Activated T-cell treated with anti-CD3 and anti-CD28 coated beads, Interleukin-2, amount 50 U/mL, for 24 hours (primary cell): Measurements from ENCODE around the gene TBKBP1.

Source experiments
- DNase-seq: peaks from one replicate; pipeline ENCODE4 v3.0.0-alpha.2; 2020
- H3K27ac Mint-ChIP-seq: 2 replicates; pipeline ENCODE4 v1.8.0; 2020; ENCODE audit warnings: mild to moderate bottlenecking, mixed read lengths
- H3K27me3 Mint-ChIP-seq: 2 replicates; pipeline ENCODE4 v1.8.0; 2020; ENCODE audit warnings: mixed read lengths
- H3K36me3 Mint-ChIP-seq: 2 replicates; pipeline ENCODE4 v1.8.0; 2020; ENCODE audit warnings: low read depth, mixed read lengths
- H3K4me1 Mint-ChIP-seq: 2 replicates; pipeline ENCODE4 v1.8.0; 2020; ENCODE audit warnings: low read depth, mixed read lengths
- H3K4me3 Mint-ChIP-seq: 2 replicates; pipeline ENCODE4 v1.8.0; 2020; ENCODE audit warnings: mild to moderate bottlenecking, moderate library complexity, mixed read lengths
- H3K9me3 Mint-ChIP-seq: 2 replicates; pipeline ENCODE4 v1.8.0; 2020; ENCODE audit warnings: mixed read lengths

Gene TBKBP1

GRCh38 chr17:47709594-47709993 is 15.6 kb downstream of the TBKBP1 start:
- Mint-ChIP-seq H3K36me3 (peaks cover 42% of the 10 kb centered on the region), H3K27ac (peak overlapping the region; percentile 18), H3K4me3 (no peak overlapping the region), H3K4me1 (peaks cover 81% of the 10 kb centered on the region), H3K27me3 (no peaks in the 10 kb centered on the region), H3K9me3 (no peaks in the 10 kb centered on the region)
- DNase-seq = no peak

GRCh38 chr17:47711366-47712099 is 17.6 kb downstream of the TBKBP1 start:
- Mint-ChIP-seq H3K4me1 (peaks cover 81% of the 10 kb centered on the region), H3K27ac (peak overlapping the region; percentile 79)

GRCh38 chr17:47712330-47713023 is 18.5 kb downstream of the TBKBP1 start:
- H3K27me3 Mint-ChIP-seq = no peaks in the 10 kb centered on the region
- H3K4me1 Mint-ChIP-seq = peaks cover 81% of the 10 kb centered on the region
- H3K36me3 Mint-ChIP-seq = peaks cover 30% of the 10 kb centered on the region
- no peak overlapping the region for H3K4me3 Mint-ChIP-seq
- no peaks in the 10 kb centered on the region for H3K9me3 Mint-ChIP-seq
- peak overlapping the region; percentile 79 for H3K27ac Mint-ChIP-seq
- no peak for DNase-seq

More at GRCh38 chr17:47711366-47712099, 17.6 kb downstream of the TBKBP1 start:
- Mint-ChIP-seq H3K9me3 (no peaks in the 10 kb centered on the region), H3K36me3 (peaks cover 36% of the 10 kb centered on the region), H3K4me3 (no peak overlapping the region), H3K27me3 (no peaks in the 10 kb centered on the region)
- no peak for DNase-seq

- Mint-ChIP-seq H3K36me3 (peaks cover 22% of the 10 kb centered on the region), H3K9me3 (no peaks in the 10 kb centered on the region), H3K27ac (peak overlapping the region; percentile 65), H3K4me3 (no peak overlapping the region), H3K27me3 (no peaks in the 10 kb centered on the region), H3K4me1 (peaks cover 90% of the 10 kb centered on the region)
- no peak for DNase-seq
Observed at GRCh38 chr17:47713980-47714700, 20.2 kb downstream of the TBKBP1 start.

GRCh38 chr17:47714773-47715396 is 20.9 kb downstream of the TBKBP1 start:
- Mint-ChIP-seq H3K27ac (peak overlapping the region; percentile 80), H3K4me3 (no peak overlapping the region), H3K9me3 (no peaks in the 10 kb centered on the region), H3K27me3 (no peaks in the 10 kb centered on the region), H3K4me1 (peaks cover 94% of the 10 kb centered on the region), H3K36me3 (peaks cover 16% of the 10 kb centered on the region)
- DNase-seq = no peak

GRCh38 chr17:47715669-47716325 is 21.8 kb downstream of the TBKBP1 start:
- peak overlapping the region; percentile 38 for H3K4me3 Mint-ChIP-seq
- DNase-seq = no peak
- H3K27ac Mint-ChIP-seq = peak overlapping the region; percentile 80
- no peaks in the 10 kb centered on the region for H3K27me3 Mint-ChIP-seq
- no peaks in the 10 kb centered on the region for H3K9me3 Mint-ChIP-seq
- H3K36me3 Mint-ChIP-seq = peaks cover 7% of the 10 kb centered on the region
- H3K4me1 Mint-ChIP-seq = peaks cover 98% of the 10 kb centered on the region

- Mint-ChIP-seq H3K4me1 (peaks cover 98% of the 10 kb centered on the region), H3K36me3 (peaks cover 3% of the 10 kb centered on the region), H3K4me3 (peak overlapping the region; percentile 79), H3K27ac (peak overlapping the region; percentile 99), H3K9me3 (no peaks in the 10 kb centered on the region), H3K27me3 (no peaks in the 10 kb centered on the region)
- DNase-seq = no peak
Observed at GRCh38 chr17:47716375-47716774, 22.4 kb downstream of the TBKBP1 start.

GRCh38 chr17:47717261-47717697 is 23.3 kb downstream of the TBKBP1 start:
- peaks cover 98% of the 10 kb centered on the region for H3K4me1 Mint-ChIP-seq

GRCh38 chr17:47717979-47718621 is 24.1 kb downstream of the TBKBP1 start:
- Mint-ChIP-seq H3K27me3 (no peaks in the 10 kb centered on the region), H3K4me1 (peaks cover 99% of the 10 kb centered on the region), H3K4me3 (peak overlapping the region; percentile 79), H3K9me3 (no peaks in the 10 kb centered on the region), H3K27ac (peak overlapping the region; percentile 99), H3K36me3 (no peaks in the 10 kb centered on the region)
- DNase-seq = peak; percentile 68

More at GRCh38 chr17:47717261-47717697, 23.3 kb downstream of the TBKBP1 start:
- Mint-ChIP-seq H3K27ac (peak overlapping the region; percentile 99), H3K27me3 (no peaks in the 10 kb centered on the region), H3K4me3 (peak overlapping the region; percentile 79), H3K9me3 (no peaks in the 10 kb centered on the region), H3K36me3 (no peaks in the 10 kb centered on the region)
- peak; percentile 68 for DNase-seq

- no peaks in the 10 kb centered on the region for H3K9me3 Mint-ChIP-seq
- H3K4me3 Mint-ChIP-seq = peak overlapping the region; percentile 79
- H3K4me1 Mint-ChIP-seq = peaks cover 100% of the 10 kb centered on the region
- no peaks in the 10 kb centered on the region for H3K27me3 Mint-ChIP-seq
- no peaks in the 10 kb centered on the region for H3K36me3 Mint-ChIP-seq
- no peak for DNase-seq
- H3K27ac Mint-ChIP-seq = peak overlapping the region; percentile 99
Observed at GRCh38 chr17:47718634-47719405, 24.9 kb downstream of the TBKBP1 start.

GRCh38 chr17:47719411-47720152 is 25.6 kb downstream of the TBKBP1 start:
- peak overlapping the region; percentile 79 for H3K4me3 Mint-ChIP-seq
- H3K27ac Mint-ChIP-seq = peak overlapping the region; percentile 99
- no peaks in the 10 kb centered on the region for H3K27me3 Mint-ChIP-seq
- H3K36me3 Mint-ChIP-seq = no peaks in the 10 kb centered on the region
- DNase-seq = peak; percentile 82
- H3K4me1 Mint-ChIP-seq = peaks cover 98% of the 10 kb centered on the region
- H3K9me3 Mint-ChIP-seq = no peaks in the 10 kb centered on the region

- H3K9me3 Mint-ChIP-seq = no peaks in the 10 kb centered on the region
- H3K4me1 Mint-ChIP-seq = peaks cover 98% of the 10 kb centered on the region
- H3K27me3 Mint-ChIP-seq = no peaks in the 10 kb centered on the region
- H3K27ac Mint-ChIP-seq = peak overlapping the region; percentile 99
- no peaks in the 10 kb centered on the region for H3K36me3 Mint-ChIP-seq
- DNase-seq = no peak
- H3K4me3 Mint-ChIP-seq = peak overlapping the region; percentile 79
Observed at GRCh38 chr17:47720196-47720595, 26.2 kb downstream of the TBKBP1 start.
